Neural progenitor cell (in vitro differentiated cells): ENCODE results near the gene LTF. TPM values are rescaled to one million over a fixed set of nuclear protein-coding genes. Genes with fewer than 3 reads are reported as not detected.

ENCODE experiments used
- DNase-seq: peaks from one replicate; pipeline ENCODE4 v3.0.0-alpha.2; 2016; ENCODE audit warnings: low spot score
- H2AFZ ChIP-seq: fragments of 200-600 bp; sonication (generic); replicated peaks from 2 replicates; pipeline ENCODE4 v1.6.1; 2016; ENCODE audit warnings: antibody characterized with exemption
- H3F3A ChIP-seq: fragments of 200-600 bp; sonication (generic); 2 replicates; pipeline ENCODE4 v1.6.1; 2016; ENCODE audit warnings: antibody characterized with exemption, low read depth
- H3K27ac ChIP-seq: fragments of 200-600 bp; sonication (generic); 2 replicates; pipeline ENCODE4 v1.5.1; 2016; ENCODE audit warnings: mild to moderate bottlenecking
- H3K27me3 ChIP-seq: fragments of 200-600 bp; sonication (generic); 2 replicates; pipeline ENCODE4 v1.6.1; 2016; ENCODE audit warnings: mild to moderate bottlenecking, moderate library complexity
- H3K36me3 ChIP-seq: fragments of 200-600 bp; sonication (generic); 2 replicates; pipeline ENCODE4 v1.5.1; 2016
- H3K4me1 ChIP-seq: fragments of 200-600 bp; sonication (generic); 2 replicates; pipeline ENCODE4 v1.6.1; 2016; ENCODE audit warnings: mixed run types
- H3K4me2 ChIP-seq: fragments of 200-600 bp; sonication (generic); 2 replicates; pipeline ENCODE4 v1.6.1; 2016
- H3K4me3 ChIP-seq: fragments of 200-600 bp; sonication (generic); 2 replicates; pipeline ENCODE4 v1.5.1; 2016
- H3K79me2 ChIP-seq: fragments of 200-600 bp; sonication (generic); 2 replicates; pipeline ENCODE4 v1.6.1; 2016; ENCODE audit warnings: low read depth
- H3K9ac ChIP-seq: fragments of 200-600 bp; sonication (generic); 2 replicates; pipeline ENCODE4 v1.6.1; 2016
- H3K9me3 ChIP-seq: fragments of 200-600 bp; sonication (generic); 2 replicates; pipeline ENCODE4 v1.5.1; 2016; ENCODE audit warnings: low read depth
- H4K20me1 ChIP-seq: fragments of 200-600 bp; sonication (generic); 2 replicates; pipeline ENCODE4 v1.6.1; 2016; ENCODE audit warnings: low read depth
- H3K27ac Mint-ChIP-seq: 3 replicates; pipeline ENCODE4 v1.8.0; 2021; ENCODE audit warnings: mixed read lengths
- H3K27me3 Mint-ChIP-seq: 2 replicates; pipeline ENCODE4 v1.8.0; 2022; ENCODE audit warnings: low read depth, mild to moderate bottlenecking, inconsistent platforms, moderate library complexity, mixed read lengths; ENCODE audit not compliant: insufficient read depth
- H3K36me3 Mint-ChIP-seq: 3 replicates; pipeline ENCODE4 v1.8.0; 2021; ENCODE audit warnings: mixed read lengths
- H3K4me1 Mint-ChIP-seq: 3 replicates; pipeline ENCODE4 v1.8.0; 2021; ENCODE audit warnings: mixed read lengths
- H3K4me3 Mint-ChIP-seq: 3 replicates; pipeline ENCODE4 v1.8.0; 2021; ENCODE audit warnings: mild to moderate bottlenecking, moderate library complexity, mixed read lengths
- H3K9me3 Mint-ChIP-seq: 3 replicates; pipeline ENCODE4 v1.8.0; 2020; ENCODE audit warnings: mixed read lengths
- CTCF ChIP-seq: fragments of 200-600 bp; sonication (generic); IDR thresholded peaks from 2 replicates; pipeline ENCODE4 v1.5.1; 2017; ENCODE audit warnings: antibody characterized with exemption, mild to moderate bottlenecking
- EZH2 ChIP-seq: fragments of 200-600 bp; sonication (generic); IDR thresholded peaks from 2 replicates; pipeline ENCODE4 v1.6.1; 2017; ENCODE audit warnings: antibody characterized with exemption, mild to moderate bottlenecking, moderate library complexity
- EZH2phosphoT487 ChIP-seq: fragments of 200-600 bp; sonication (generic); IDR thresholded peaks from 2 replicates; pipeline ENCODE4 v1.6.1; 2017; ENCODE audit warnings: antibody characterized with exemption
- total RNA-seq: library from RNA; depleted of rRNA; stranded (reverse); fragments of >200 nt; gene quantifications from 2 replicates; pipeline ENCODE4 v1.2.3, GENCODE V29; 2015; ENCODE audit warnings: low replicate concordance

The LTF gene
- total RNA-seq, 1 donor from 2014 or later, result not detected

GRCh38 chr3:46401579-46401978, 63.1 kb downstream of the LTF start:
- Histone ChIP-seq H3K79me2 (no peaks in the 10 kb centered on the region), H3K4me2 (no peak overlapping the region), H3K36me3 (no peaks in the 10 kb centered on the region), H3K27me3 (no peaks in the 10 kb centered on the region), H3K9me3 (no peaks in the 10 kb centered on the region), H3K4me1 (no peaks in the 10 kb centered on the region), H3K4me3 (no peak overlapping the region), H3K9ac (no peak overlapping the region), H4K20me1 (no peaks in the 10 kb centered on the region), H2AFZ (no peak overlapping the region), H3F3A (no peaks in the 10 kb centered on the region), H3K27ac (no peak overlapping the region)
- no peaks in the 10 kb centered on the region for H3K36me3 Mint-ChIP-seq
- DNase-seq, result no peak
- TF ChIP-seq EZH2 (no peak), EZH2phosphoT487 (no peak), CTCF (no peak)
- peaks cover 4% of the 10 kb centered on the region for H3K4me1 Mint-ChIP-seq
- H3K4me3 Mint-ChIP-seq, result no peak overlapping the region
- no peaks in the 10 kb centered on the region for H3K27me3 Mint-ChIP-seq
- H3K27ac Mint-ChIP-seq, result no peak overlapping the region
- H3K9me3 Mint-ChIP-seq, result no peaks in the 10 kb centered on the region

- no peak overlapping the region for H3K9ac ChIP-seq
- H3K27me3 ChIP-seq, result no peaks in the 10 kb centered on the region
- H3F3A ChIP-seq, result no peaks in the 10 kb centered on the region
- H3K36me3 Mint-ChIP-seq, result no peaks in the 10 kb centered on the region
- TF ChIP-seq EZH2 (no peak), CTCF (no peak), EZH2phosphoT487 (no peak)
- no peak overlapping the region for H2AFZ ChIP-seq
- H3K4me3 Mint-ChIP-seq, result no peak overlapping the region
- no peaks in the 10 kb centered on the region for H3K9me3 Mint-ChIP-seq
- peaks cover 3% of the 10 kb centered on the region for H3K4me1 Mint-ChIP-seq
- H3K27ac ChIP-seq, result no peak overlapping the region
- no peak for DNase-seq
- H3K27ac Mint-ChIP-seq, result no peak overlapping the region
- H3K4me3 ChIP-seq, result no peak overlapping the region
- no peaks in the 10 kb centered on the region for H3K4me1 ChIP-seq
- no peaks in the 10 kb centered on the region for H3K79me2 ChIP-seq
- H3K36me3 ChIP-seq, result no peaks in the 10 kb centered on the region
- no peaks in the 10 kb centered on the region for H4K20me1 ChIP-seq
- H3K27me3 Mint-ChIP-seq, result no peaks in the 10 kb centered on the region
- no peak overlapping the region for H3K4me2 ChIP-seq
- H3K9me3 ChIP-seq, result no peaks in the 10 kb centered on the region
Observed at GRCh38 chr3:46400846-46401245, 63.9 kb downstream of the LTF start.

GRCh38 chr3:46400000-46400734, 64.5 kb downstream of the LTF start:
- H3K4me2 ChIP-seq, result no peak overlapping the region
- no peaks in the 10 kb centered on the region for H3K27me3 ChIP-seq
- no peak overlapping the region for H3K9ac ChIP-seq
- Mint-ChIP-seq H3K4me1 (no peaks in the 10 kb centered on the region), H3K27ac (no peak overlapping the region), H3K9me3 (no peaks in the 10 kb centered on the region), H3K27me3 (no peaks in the 10 kb centered on the region), H3K4me3 (no peak overlapping the region), H3K36me3 (no peaks in the 10 kb centered on the region)
- H3K4me3 ChIP-seq, result no peak overlapping the region
- H4K20me1 ChIP-seq, result no peaks in the 10 kb centered on the region
- H3K79me2 ChIP-seq, result no peaks in the 10 kb centered on the region
- H3K27ac ChIP-seq, result no peak overlapping the region
- no peaks in the 10 kb centered on the region for H3K4me1 ChIP-seq
- H2AFZ ChIP-seq, result no peak overlapping the region
- TF ChIP-seq EZH2phosphoT487, result no peak
- TF ChIP-seq EZH2, result no peak
- no peak for TF ChIP-seq CTCF
- H3K9me3 ChIP-seq, result no peaks in the 10 kb centered on the region
- DNase-seq, result no peak
- no peaks in the 10 kb centered on the region for H3F3A ChIP-seq
- no peaks in the 10 kb centered on the region for H3K36me3 ChIP-seq
